Lung (tissue), 12 donors: Measurements from ENCODE around the gene AMER3. TPM values are rescaled to one million over a fixed set of nuclear protein-coding genes. Genes with fewer than 3 reads are reported as not detected.
A peak's percentile ranks its signal among the peaks of the same experiment; 100 is the strongest.

Experiments
- ATAC-seq: fragments of 200-7000 bp; cut with Tn5 transposase; one replicate; pipeline ENCODE4 v1.9.1; 2020; ENCODE audit warnings: moderate number of reproducible peaks; ENCODE audit not compliant: insufficient read depth, low FRiP score
- DNase-seq, 3 donors: peaks; one replicate each; pipeline ENCODE4 v3.0.0-alpha.2; 2013 to 2017
- H3K27ac ChIP-seq, 2 donors: one replicate each; pipeline ENCODE4 v1.5.1; 2013; ENCODE audit warnings: mild to moderate bottlenecking in 2 of 2, moderate library complexity in 2 of 2, control low read depth in 1 of 2, inconsistent platforms in 1 of 2, low read depth in 1 of 2, low read length in 1 of 2
- H3K27me3 ChIP-seq, 3 donors: one replicate each; pipeline ENCODE4 v1.5.1; 2013; ENCODE audit warnings: low read length in 2 of 3; ENCODE audit not compliant: control insufficient read depth in 3 of 3, insufficient read depth in 3 of 3
- H3K36me3 ChIP-seq, 4 donors: one replicate each; pipeline ENCODE4 v1.5.1; 2013; ENCODE audit warnings: low read length in 4 of 4, mild to moderate bottlenecking in 1 of 4, moderate library complexity in 1 of 4; ENCODE audit not compliant: control insufficient read depth in 4 of 4, insufficient read depth in 4 of 4
- H3K4me1 ChIP-seq, 5 donors: one replicate each; pipeline ENCODE4 v1.5.1; 2013; ENCODE audit warnings: low read length in 5 of 5, mild to moderate bottlenecking in 2 of 5, moderate library complexity in 1 of 5; ENCODE audit not compliant: control insufficient read depth in 5 of 5, insufficient read depth in 5 of 5
- H3K4me3 ChIP-seq: one replicate; pipeline ENCODE4 v1.5.1; 2013; ENCODE audit warnings: mild to moderate bottlenecking, control low read depth, moderate library complexity
- H3K9ac ChIP-seq, 2 donors: one replicate each; pipeline ENCODE4 v1.5.1; 2013; ENCODE audit warnings: low read length in 2 of 2, control low read depth in 1 of 2; ENCODE audit not compliant: insufficient read depth in 1 of 2
- H3K9me3 ChIP-seq, 4 donors: one replicate each; pipeline ENCODE4 v1.5.1; 2013; ENCODE audit warnings: low read length in 3 of 4, mild to moderate bottlenecking in 1 of 4, moderate library complexity in 1 of 4; ENCODE audit not compliant: control insufficient read depth in 4 of 4, insufficient read depth in 3 of 4
- CTCF ChIP-seq: IDR thresholded peaks from 2 replicates; pipeline ENCODE4 v1.5.1; 2012; ENCODE audit warnings: mild to moderate bottlenecking; ENCODE audit errors: control extremely low read depth, extremely low read depth
- WGBS, 2 donors: extraction: QIAGEN DNeasy Blood & Tissue Kit; methylation state at CpG; one replicate each; pipeline ENCODE4 v1.1.7; 2013; 5-methylcytosine and 5-hydroxymethylcytosine counted together
- polyA plus RNA-seq, 2 donors: library from polyadenylated mRNA; stranded (reverse); fragments of 200-250 nt; gene quantifications; one replicate each; pipeline ENCODE4 v1.2.1, GENCODE V29; 2013
- total RNA-seq, 2 donors: library from RNA; depleted of rRNA in 1 of 2; stranded (reverse); fragments of >200 nt in 1 of 2; gene quantifications; one replicate each; pipeline ENCODE4 v1.2.1, GENCODE V29; 2014 to 2021
- donor health status: control.
- donor health status: control.
- donor health status: Bipolar disorder and iron deficiency.
- donor health status: healthy.
- donor health status: DM: yes; HTN: yes; CAD: no.

Gene AMER3
- total and polyA plus RNA-seq, 4 donors = 0.09 to 0.74 TPM; not detected in 2

GRCh38 chr2:130724455-130724854 is 30.9 kb upstream of the AMER3 start:
- H3K4me1 ChIP-seq = peaks cover 0 to 13% (median 0%) of the 10 kb centered on the region in 5 donors
- 80 to 90% methylated on average over 2 of the region's 2 CpGs for WGBS, 2 donors
- ATAC-seq = no peak

GRCh38 chr2:130726614-130727180 is 28.6 kb upstream of the AMER3 start:
- 16 to 17% methylated on average over 20 of the region's 20 CpGs for WGBS, 2 donors
- H3K27ac ChIP-seq = no peak overlapping the region
- no peak for ATAC-seq
- peaks cover 0 to 13% (median 0%) of the 10 kb centered on the region in 5 donors for H3K4me1 ChIP-seq
- no peaks in the 10 kb centered on the region for H3K36me3 ChIP-seq
- no peak for DNase-seq
- H3K27me3 ChIP-seq = peaks cover 0 to 6% (median 0%) of the 10 kb centered on the region in 3 donors
- peak overlapping the region in 1 of 2 donors; percentile 25 for H3K9ac ChIP-seq
- TF ChIP-seq CTCF = no peak
- no peak overlapping the region for H3K4me3 ChIP-seq
- H3K9me3 ChIP-seq = peaks cover 0 to 2% (median 0%) of the 10 kb centered on the region in 4 donors

More at GRCh38 chr2:130724455-130724854, 30.9 kb upstream of the AMER3 start:
- Histone ChIP-seq H3K9ac (no peak overlapping the region), H3K4me3 (no peak overlapping the region), H3K9me3 (peaks cover 0 to 2% (median 0%) of the 10 kb centered on the region in 4 donors), H3K27ac (no peak overlapping the region), H3K36me3 (no peaks in the 10 kb centered on the region), H3K27me3 (peaks cover 0 to 6% (median 0%) of the 10 kb centered on the region in 3 donors)
- no peak for TF ChIP-seq CTCF
- DNase-seq = no peak

- peak overlapping the region in 1 of 2 donors; percentile 62 for H3K27ac ChIP-seq
- 1 to 2% methylated on average over 47 to 48 of the region's 48 CpGs for WGBS, 2 donors
- peak overlapping the region in 1 of 2 donors; percentile 16 for H3K9ac ChIP-seq
- ATAC-seq = peak; percentile 96
- no peaks in the 10 kb centered on the region for H3K36me3 ChIP-seq
- peaks cover 0 to 13% (median 0%) of the 10 kb centered on the region in 5 donors for H3K4me1 ChIP-seq
- peaks cover 0 to 6% (median 0%) of the 10 kb centered on the region in 3 donors for H3K27me3 ChIP-seq
- DNase-seq = peak; percentile 75 to 90 (median 77)
- H3K4me3 ChIP-seq = peak overlapping the region; percentile 46
- TF ChIP-seq CTCF = no peak
- peaks cover 0 to 1% (median 0%) of the 10 kb centered on the region in 4 donors for H3K9me3 ChIP-seq
These were observed 27.9 kb upstream of the AMER3 start for GRCh38 chr2:130727286-130727924.
